IPS DF 4.7 (cell line): ENCODE measurements around the gene SRMS.
"Not testable (repeated sequence)": the region's sequence is repeated elsewhere in the genome, so short reads cannot be mapped to it uniquely, and the experiment has no call there.

Source experiments
- DNase-seq: peaks from one replicate; pipeline ENCODE4 v3.0.0-alpha.2; 2013; ENCODE audit warnings: low spot score; ENCODE audit errors: extremely low read depth

The SRMS gene

GRCh38 chr20:63525185-63525584, 22.4 kb downstream of the SRMS start:
- no peak for DNase-seq

- DNase-seq = no peak
Observed at GRCh38 chr20:63522981-63523611, 24.5 kb downstream of the SRMS start.

GRCh38 chr20:63522091-63522868, 25.3 kb downstream of the SRMS start:
- DNase-seq = no peak

- DNase-seq = no peak
Observed at GRCh38 chr20:63521602-63522001, 25.9 kb downstream of the SRMS start.

- no peak for DNase-seq
Observed at GRCh38 chr20:63520934-63521601, 26.5 kb downstream of the SRMS start.

GRCh38 chr20:63520504-63520933, 27.0 kb downstream of the SRMS start, which contains the start of gene PPDPF:
PPDPF (plus strand) TSS chr20:63520765; CDS start chr20:63521309, 544 bp downstream.
- DNase-seq = no peak

GRCh38 chr20:63519668-63520503, 27.7 kb downstream of the SRMS start:
- DNase-seq = no peak

GRCh38 chr20:63518946-63519667, 28.4 kb downstream of the SRMS start:
- DNase-seq = no peak

- no peak for DNase-seq
Observed at GRCh38 chr20:63518351-63518861, 29.1 kb downstream of the SRMS start.

- no peak for DNase-seq
Observed at GRCh38 chr20:63517376-63518309, 29.9 kb downstream of the SRMS start.

GRCh38 chr20:63514520-63514919, 33.0 kb downstream of the SRMS start:
- DNase-seq = not testable (repeated sequence)

GRCh38 chr20:63513207-63513606, 34.3 kb downstream of the SRMS start:
- no peak for DNase-seq

- no peak for DNase-seq
Observed at GRCh38 chr20:63509088-63509564, 38.4 kb downstream of the SRMS start.

- DNase-seq = no peak
Observed at GRCh38 chr20:63508072-63508768, 39.3 kb downstream of the SRMS start.

- DNase-seq = no peak
Observed at GRCh38 chr20:63507083-63507743, 40.3 kb downstream of the SRMS start.

GRCh38 chr20:63505723-63506122, 41.8 kb downstream of the SRMS start:
- no peak for DNase-seq

- no peak for DNase-seq
Observed at GRCh38 chr20:63505281-63505680, 42.3 kb downstream of the SRMS start.

- no peak for DNase-seq
Observed at GRCh38 chr20:63504642-63505041, 42.9 kb downstream of the SRMS start.
